ENCODE results near the gene GRIK2. TPM values are rescaled to one million over a fixed set of nuclear protein-coding genes. Genes with fewer than 3 reads are reported as not detected.

GRIK2 gene
- total RNA-seq, 1 experiment from 2014 or later: 0.70 TPM

DNA sequence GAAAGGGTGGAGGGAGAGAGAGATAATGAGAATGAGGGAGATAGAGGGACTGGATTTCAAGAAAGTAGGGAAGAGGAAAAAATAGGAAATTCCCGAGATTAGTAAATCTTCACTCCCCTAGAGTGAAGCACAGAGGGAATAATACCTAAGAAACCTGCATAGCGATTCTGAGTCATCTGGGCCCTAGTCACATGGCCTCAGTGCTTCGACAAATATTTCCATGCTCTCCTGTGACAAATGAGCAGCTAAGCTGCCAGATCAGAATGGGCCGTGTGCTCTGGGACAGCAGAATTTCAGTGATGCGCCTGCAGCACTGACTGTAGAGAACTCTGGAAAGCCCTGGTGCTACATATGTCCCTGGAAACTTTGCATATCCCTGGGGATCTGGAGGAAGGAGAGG lies 48.6 kb upstream of the GRIK2 start:
- no peaks in the 10 kb centered on the region for H3K4me1 ChIP-seq (ENCODE audit: insufficient read depth, low read length)
- no peaks in the 10 kb centered on the region for H3K9me3 Mint-ChIP-seq
- TF ChIP-seq, protein P1, sequence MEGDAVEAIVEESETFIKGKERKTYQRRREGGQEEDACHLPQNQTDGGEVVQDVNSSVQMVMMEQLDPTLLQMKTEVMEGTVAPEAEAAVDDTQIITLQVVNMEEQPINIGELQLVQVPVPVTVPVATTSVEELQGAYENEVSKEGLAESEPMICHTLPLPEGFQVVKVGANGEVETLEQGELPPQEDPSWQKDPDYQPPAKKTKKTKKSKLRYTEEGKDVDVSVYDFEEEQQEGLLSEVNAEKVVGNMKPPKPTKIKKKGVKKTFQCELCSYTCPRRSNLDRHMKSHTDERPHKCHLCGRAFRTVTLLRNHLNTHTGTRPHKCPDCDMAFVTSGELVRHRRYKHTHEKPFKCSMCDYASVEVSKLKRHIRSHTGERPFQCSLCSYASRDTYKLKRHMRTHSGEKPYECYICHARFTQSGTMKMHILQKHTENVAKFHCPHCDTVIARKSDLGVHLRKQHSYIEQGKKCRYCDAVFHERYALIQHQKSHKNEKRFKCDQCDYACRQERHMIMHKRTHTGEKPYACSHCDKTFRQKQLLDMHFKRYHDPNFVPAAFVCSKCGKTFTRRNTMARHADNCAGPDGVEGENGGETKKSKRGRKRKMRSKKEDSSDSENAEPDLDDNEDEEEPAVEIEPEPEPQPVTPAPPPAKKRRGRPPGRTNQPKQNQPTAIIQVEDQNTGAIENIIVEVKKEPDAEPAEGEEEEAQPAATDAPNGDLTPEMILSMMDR (conservative IDR thresholded peaks at IDR 0.05): no peak
- no peak overlapping the region for H4K8ac ChIP-seq (replicated peaks; ENCODE audit: insufficient read length, low read depth, low read length)
- H2BK20ac ChIP-seq (ENCODE audit: low read depth, low read length, poor library complexity, severe bottlenecking): no peak overlapping the region
- no peak overlapping the region for H3K27ac ChIP-seq (ENCODE audit: insufficient read length, low read depth, low read length)
- H4K5ac ChIP-seq (ENCODE audit: insufficient read length, low read depth, low read length): no peak overlapping the region
- H2BK15ac ChIP-seq (ENCODE audit: low read depth, low read length): no peak overlapping the region
- no peak overlapping the region for H3K4ac ChIP-seq (ENCODE audit: low read depth, low read length)
- no peak overlapping the region for H2AFZ ChIP-seq (ENCODE audit: low read length)
- no CpG with 5 or more reads among the region's 5 CpGs for WGBS (ENCODE audit: extremely low coverage, insufficient read length, low lambda C conversion rate)
- no peak overlapping the region for H3K23ac ChIP-seq (ENCODE audit: insufficient read length, low read depth, low read length)
- peak overlapping the region in 1 of 3 experiments; percentile 45; a peak in 1 of 7 replicates for H3K27ac Mint-ChIP-seq
- DNase-seq: no peak
- no peaks in the 10 kb centered on the region for H3K36me3 Mint-ChIP-seq (ENCODE audit: insufficient read depth in 1 of 3, low read depth in 3 of 3)
- no peak overlapping the region for H3K9ac ChIP-seq (ENCODE audit: extremely low read depth, insufficient read length, low read length)
- H3K4me1 Mint-ChIP-seq: peaks cover 2% of the 10 kb centered on the region in 2 experiments; a peak in 2 of 4 replicates
- H3K56ac ChIP-seq (ENCODE audit: insufficient read length, low read depth, low read length): no peak overlapping the region
- no peaks in the 10 kb centered on the region for H3K79me2 ChIP-seq (ENCODE audit: insufficient read depth, low read length)
- no peaks in the 10 kb centered on the region for H4K20me1 ChIP-seq (ENCODE audit: control insufficient read depth, insufficient read depth, insufficient read length)
- no peaks in the 10 kb centered on the region for H3K79me1 ChIP-seq (ENCODE audit: insufficient read depth, low read depth, low read length, poor library complexity, severe bottlenecking)
- no peaks in the 10 kb centered on the region for H3K23me2 ChIP-seq (ENCODE audit: insufficient read length, low read depth, low read length, poor library complexity, severe bottlenecking)
- no peak overlapping the region for H3K14ac ChIP-seq (ENCODE audit: insufficient read depth, low read length)
- no peak overlapping the region for H2AK5ac ChIP-seq (ENCODE audit: insufficient read length, low read length)
- no peak overlapping the region for H2BK120ac ChIP-seq (ENCODE audit: low read depth, low read length, poor library complexity, severe bottlenecking)
- no peaks in the 10 kb centered on the region for H3K27me3 ChIP-seq (ENCODE audit: insufficient read depth, low read length)
- H4K91ac ChIP-seq (ENCODE audit: insufficient read length, low read depth, low read length): no peak overlapping the region
- H3K27me3 Mint-ChIP-seq (ENCODE audit: low read depth): no peaks in the 10 kb centered on the region
- no peak overlapping the region for H3K18ac ChIP-seq (ENCODE audit: insufficient read length, low read depth, low read length)
- H3K9me3 ChIP-seq (ENCODE audit: control insufficient read depth, low read depth, low read length): no peaks in the 10 kb centered on the region
- no peak overlapping the region for H3T11ph ChIP-seq (ENCODE audit: low read length)
- no peak overlapping the region for H3K4me2 ChIP-seq (ENCODE audit: insufficient read depth, insufficient read length, low read length)
- H2BK12ac ChIP-seq (ENCODE audit: insufficient read length, low read depth, low read length): no peak overlapping the region
- H3K4me3 Mint-ChIP-seq: no peak overlapping the region
- H2BK5ac ChIP-seq (ENCODE audit: insufficient read length, low read length): no peak overlapping the region

All from H9 (cell line).